H1 (cell line): ENCODE results near the gene CYP27B1. TPM values are rescaled to one million over a fixed set of nuclear protein-coding genes. Genes with fewer than 3 reads are reported as not detected.

Experiments used
- CBX8 ChIP-seq: fragments of 300-800, 300-1000 bp; sonication (generic); IDR thresholded peaks from 2 replicates; pipeline ENCODE4 v1.7.1; 2016; ENCODE audit warnings: low read depth, low read length, borderline replicate concordance
- CHD2 ChIP-seq: IDR thresholded peaks from 2 replicates; pipeline ENCODE4 v1.6.1; 2012; ENCODE audit warnings: low read length, improper control_type of control experiment
- CREB1 ChIP-seq: IDR thresholded peaks from 2 replicates; pipeline ENCODE4 v1.6.1; 2012; ENCODE audit warnings: inconsistent platforms
- CTBP2 ChIP-seq: IDR thresholded peaks from 2 replicates; pipeline ENCODE4 v1.7.0; 2011; ENCODE audit warnings: borderline replicate concordance, mild to moderate bottlenecking, moderate library complexity, mixed read lengths, low read length; ENCODE audit not compliant: insufficient read depth, insufficient read length
- CTCF ChIP-seq, 3 experiments: IDR thresholded peaks; 1 replicate in 2 of 3; 2 replicates in 1 of 3; pipeline versions ENCODE4 v1.5.1 to v1.6.1; 2011; ENCODE audit warnings: low read length in 3 of 3, mild to moderate bottlenecking in 3 of 3, inconsistent platforms in 2 of 3, low read depth in 1 of 3, moderate library complexity in 1 of 3; ENCODE audit not compliant: insufficient read depth in 1 of 3; ENCODE audit errors: control extremely low read depth in 1 of 3
- E2F6 ChIP-seq: IDR thresholded peaks from 2 replicates; pipeline ENCODE4 v1.6.1; 2012; ENCODE audit warnings: inconsistent platforms
- EZH2 ChIP-seq: fragments of 200-600 bp; sonication (generic); IDR thresholded peaks from 2 replicates; pipeline ENCODE4 v1.7.1; 2012; ENCODE audit warnings: low read depth, mild to moderate bottlenecking, moderate library complexity, low read length, inconsistent platforms; ENCODE audit not compliant: severe bottlenecking
- FOSL1 ChIP-seq: IDR thresholded peaks from 2 replicates; pipeline ENCODE4 v1.6.1; 2011; ENCODE audit warnings: mild to moderate bottlenecking, low read depth, low read length, moderate library complexity; ENCODE audit not compliant: insufficient read depth
- GABPA ChIP-seq: IDR thresholded peaks from 2 replicates; pipeline ENCODE4 v1.6.1; 2011; ENCODE audit warnings: mild to moderate bottlenecking, low read length, moderate library complexity, borderline replicate concordance; ENCODE audit not compliant: insufficient read depth
- PHF8 ChIP-seq: fragments of 200-600 bp; sonication (generic); conservative IDR thresholded peaks from 2 replicates; pipeline ENCODE4 v1.7.1; 2012; ENCODE audit warnings: low read depth, mild to moderate bottlenecking, inconsistent platforms, low read length, moderate library complexity
- POLR2AphosphoS5 ChIP-seq: IDR thresholded peaks from 2 replicates; pipeline ENCODE4 v1.6.1; 2011; ENCODE audit warnings: low read depth, low read length
- RBBP5 ChIP-seq: IDR thresholded peaks from 2 replicates; pipeline ENCODE4 v1.7.1; 2012; ENCODE audit warnings: low read depth, mild to moderate bottlenecking, inconsistent platforms, low read length, moderate library complexity, borderline replicate concordance
- SRF ChIP-seq: IDR thresholded peaks from 2 replicates; pipeline ENCODE4 v1.6.1; 2011; ENCODE audit warnings: mild to moderate bottlenecking, low read depth, low read length, moderate library complexity
- SUZ12 ChIP-seq: fragments of 200-600 bp; sonication (generic); IDR thresholded peaks from 2 replicates; pipeline ENCODE4 v1.6.1; 2012; ENCODE audit warnings: mild to moderate bottlenecking, inconsistent platforms, low read length, moderate library complexity, mixed read lengths
- TBP ChIP-seq: IDR thresholded peaks from 2 replicates; pipeline ENCODE4 v1.6.1; 2011; ENCODE audit warnings: low read depth, low read length, improper control_type of control experiment
- TEAD4 ChIP-seq: IDR thresholded peaks from 2 replicates; pipeline ENCODE4 v1.6.1; 2012; ENCODE audit warnings: low read depth, low read length, inconsistent platforms, mixed read lengths
- YY1 ChIP-seq: IDR thresholded peaks from 2 replicates; pipeline ENCODE4 v1.6.1; 2011; ENCODE audit warnings: low read depth, mild to moderate bottlenecking, low read length
- polyA plus RNA-seq, 7 experiments: library from polyadenylated mRNA; depleted of rRNA in 3 of 7; stranded (reverse) in 5 of 7; unstranded in 2 of 7; fragments of >200 nt in 5 of 7; fragments of 200-250 nt in 2 of 7; gene quantifications; 1 replicate in 5 of 7; 2 replicates in 1 of 7; 4 replicates in 1 of 7; pipeline versions ENCODE4 v1.2.1 to v1.2.3, GENCODE V29; 2011 to 2013; ENCODE audit warnings: missing spikeins in 2 of 7, mixed read lengths in 2 of 7
- total RNA-seq: library from RNA; stranded (reverse); fragmentation: NEBNext Ultra II Directional; extraction: Animal tissue kit (Norgen Biotek cat#: 25700); gene quantifications from 2 replicates; pipeline ENCODE4 v1.2.1, GENCODE V29; 2021
- TF ChIP-seq, protein P1 (sequence below): IDR thresholded peaks from 2 replicates; pipeline ENCODE4 v1.6.1; 2012; ENCODE audit warnings: low read length, inconsistent platforms

The CYP27B1 gene
- total and polyA plus RNA-seq, 2 of the 8 experiments (the other 6 are each of a cell fraction or from before 2014, with no cell fraction given) = 2.9 to 3.3 TPM

DNA sequence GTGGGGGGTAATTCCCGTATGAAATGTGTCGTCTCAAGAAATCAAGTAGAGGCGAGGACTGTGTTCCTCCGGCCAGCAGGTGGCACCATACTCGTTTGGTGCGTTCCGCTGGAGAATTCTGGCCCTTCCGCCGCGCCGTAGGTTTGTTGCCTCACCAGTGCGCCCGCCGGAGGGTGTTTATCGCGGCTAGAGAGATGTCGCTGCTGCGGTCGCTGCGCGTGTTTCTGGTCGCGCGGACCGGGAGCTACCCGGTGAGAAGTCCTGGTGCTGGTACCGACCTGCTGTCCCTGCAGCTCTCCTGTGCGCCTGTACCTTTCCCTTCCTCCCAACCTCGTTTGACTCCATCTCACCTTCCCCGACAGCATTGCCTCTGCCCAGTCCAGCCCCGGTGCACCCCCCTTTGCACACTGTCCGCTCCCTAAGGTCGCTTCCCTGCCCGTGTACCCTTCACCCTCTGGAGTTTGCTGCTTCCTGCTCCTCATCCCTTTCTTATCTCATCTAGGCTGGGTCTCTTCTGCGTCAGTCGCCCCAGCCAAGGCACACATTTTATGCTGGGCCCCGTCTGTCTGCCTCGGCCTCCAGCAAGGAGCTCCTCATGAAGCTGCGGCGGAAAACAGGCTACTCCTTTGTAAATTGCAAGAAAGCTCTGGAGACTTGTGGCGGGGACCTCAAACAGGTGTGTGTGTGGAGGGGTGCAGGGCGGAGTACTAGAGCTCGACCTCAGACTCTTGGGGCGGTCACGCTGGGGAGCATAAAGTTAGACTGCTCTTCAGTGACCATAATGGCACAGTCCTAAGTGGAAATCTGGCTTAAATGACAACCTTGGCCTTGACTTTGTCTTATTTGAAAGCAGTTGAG lies 16.0 kb upstream of the CYP27B1 start, which contains the start of gene TSFM (continued):
- TF ChIP-seq PHF8 = peak; percentile 98
- no peak for TF ChIP-seq CTBP2
- TF ChIP-seq CREB1 = peak; percentile 91
- TF ChIP-seq, protein P1, sequence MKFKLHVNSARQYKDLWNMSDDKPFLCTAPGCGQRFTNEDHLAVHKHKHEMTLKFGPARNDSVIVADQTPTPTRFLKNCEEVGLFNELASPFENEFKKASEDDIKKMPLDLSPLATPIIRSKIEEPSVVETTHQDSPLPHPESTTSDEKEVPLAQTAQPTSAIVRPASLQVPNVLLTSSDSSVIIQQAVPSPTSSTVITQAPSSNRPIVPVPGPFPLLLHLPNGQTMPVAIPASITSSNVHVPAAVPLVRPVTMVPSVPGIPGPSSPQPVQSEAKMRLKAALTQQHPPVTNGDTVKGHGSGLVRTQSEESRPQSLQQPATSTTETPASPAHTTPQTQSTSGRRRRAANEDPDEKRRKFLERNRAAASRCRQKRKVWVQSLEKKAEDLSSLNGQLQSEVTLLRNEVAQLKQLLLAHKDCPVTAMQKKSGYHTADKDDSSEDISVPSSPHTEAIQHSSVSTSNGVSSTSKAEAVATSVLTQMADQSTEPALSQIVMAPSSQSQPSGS = no peak
- TF ChIP-seq CTCF (IDR thresholded peaks at IDR 0.05; ENCODE audit: control extremely low read depth in 1 of 3, insufficient read depth in 1 of 3, low read depth in 1 of 3, low read length in 3 of 3) = peak; percentile 85 to 97 (median 96)
- peak; percentile 95 for TF ChIP-seq POLR2AphosphoS5
- no peak for TF ChIP-seq SUZ12
- peak; percentile 78 for TF ChIP-seq TEAD4
- 0 out of 2 replicates have a peak, but pooled peaks have one; percentile 17 for TF ChIP-seq SRF
- peak; percentile 60; the same call in 1 of the 2 replicates for TF ChIP-seq YY1
- no peak for TF ChIP-seq FOSL1
- TF ChIP-seq RBBP5 = peak; percentile 72; the same call in 1 of the 2 replicates
- TF ChIP-seq E2F6 = no peak
- TF ChIP-seq GABPA = no peak
- TF ChIP-seq TBP = peak; percentile 88
- TF ChIP-seq CHD2 = 0 out of 2 replicates have a peak, but pooled peaks have one; percentile 53
- no peak for TF ChIP-seq CBX8
- TF ChIP-seq EZH2 = no peak
